Keratinocyte (primary cell): Measurements from ENCODE around the gene ADAM19. TPM values are rescaled to one million over a fixed set of nuclear protein-coding genes. Genes with fewer than 3 reads are reported as not detected.

ENCODE experiments used
- DNase-seq: peaks from one replicate; pipeline ENCODE4 v3.0.0-alpha.2; 2011; ENCODE audit warnings: low read depth, missing footprints, low spot score
- FAIRE-seq: peaks from 2 replicates; lab custom pipeline; 2011; peaks lifted over from hg19 to GRCh38; lab: Jason Lieb, UNC
- H2AFZ ChIP-seq: 2 replicates; pipeline ENCODE4 v1.6.0; 2012; ENCODE audit warnings: low read length, control low read depth, inconsistent platforms; ENCODE audit not compliant: control insufficient read depth
- H3K27ac ChIP-seq: 2 replicates; pipeline ENCODE4 v1.5.1; 2011; ENCODE audit warnings: low read length; ENCODE audit not compliant: control insufficient read depth, insufficient read depth
- H3K27me3 ChIP-seq: 3 replicates; pipeline ENCODE4 v1.6.0; 2011; ENCODE audit warnings: low read length; ENCODE audit not compliant: control insufficient read depth, insufficient read depth; ENCODE audit errors: extremely low read depth
- H3K36me3 ChIP-seq, 2 experiments: 2 replicates in 1 of 2; 3 replicates in 1 of 2; pipeline ENCODE4 v1.5.1; 2011; ENCODE audit warnings: low read length in 2 of 2, mild to moderate bottlenecking in 1 of 2; ENCODE audit not compliant: control insufficient read depth in 2 of 2, insufficient read depth in 2 of 2; ENCODE audit errors: extremely low read depth in 1 of 2
- H3K4me1 ChIP-seq: 3 replicates; pipeline ENCODE4 v1.5.1; 2011; ENCODE audit warnings: low read length; ENCODE audit not compliant: control insufficient read depth, insufficient read depth; ENCODE audit errors: extremely low read depth
- H3K4me2 ChIP-seq: 3 replicates; pipeline ENCODE4 v1.6.0; 2011; ENCODE audit warnings: low read depth, low read length; ENCODE audit not compliant: control insufficient read depth, insufficient read depth; ENCODE audit errors: extremely low read depth
- H3K4me3 ChIP-seq, 3 experiments: fragments of 200-600 bp in 1 of 3; sonication (generic) in 1 of 3; 2 replicates in 2 of 3; 3 replicates in 1 of 3; pipeline ENCODE4 v1.5.1; 2011 to 2016; ENCODE audit warnings: low read length in 3 of 3, mild to moderate bottlenecking in 3 of 3, control low read depth in 2 of 3, inconsistent platforms in 1 of 3, low read depth in 1 of 3, mixed read lengths in 1 of 3, mixed run types in 1 of 3, moderate library complexity in 1 of 3; ENCODE audit not compliant: control insufficient read depth in 2 of 3, insufficient read depth in 2 of 3; ENCODE audit errors: extremely low read depth in 1 of 3
- H3K79me2 ChIP-seq: 2 replicates; pipeline ENCODE4 v1.6.0; 2012; ENCODE audit warnings: low read length; ENCODE audit not compliant: control insufficient read depth, insufficient read depth
- H3K9ac ChIP-seq: 3 replicates; pipeline ENCODE4 v1.6.0; 2011; ENCODE audit warnings: low read length; ENCODE audit not compliant: control insufficient read depth, insufficient read depth; ENCODE audit errors: extremely low read depth
- H3K9me1 ChIP-seq: 3 replicates; pipeline ENCODE4 v1.6.0; 2011; ENCODE audit warnings: low read length; ENCODE audit not compliant: control insufficient read depth, insufficient read depth; ENCODE audit errors: extremely low read depth
- H3K9me3 ChIP-seq: 2 replicates; pipeline ENCODE4 v1.5.1; 2012; ENCODE audit warnings: low read depth, low read length; ENCODE audit not compliant: control insufficient read depth
- H4K20me1 ChIP-seq: 3 replicates; pipeline ENCODE4 v1.6.0; 2011; ENCODE audit warnings: low read length; ENCODE audit not compliant: control insufficient read depth, insufficient read depth; ENCODE audit errors: extremely low read depth
- CTCF ChIP-seq, 3 experiments: IDR thresholded peaks in 1 of 3; conservative IDR thresholded peaks in 1 of 3; optimal IDR thresholded peaks in 1 of 3; 2 replicates in 2 of 3; 3 replicates in 1 of 3; pipeline versions ENCODE3 to v1.5.1; 2011; ENCODE audit warnings: low read length in 3 of 3, mild to moderate bottlenecking in 3 of 3, moderate library complexity in 2 of 3, control low read depth in 1 of 3, inconsistent platforms in 1 of 3; ENCODE audit not compliant: insufficient read depth in 2 of 3; ENCODE audit errors: extremely low read depth in 1 of 3
- EZH2 ChIP-seq: IDR thresholded peaks from one replicate; pipeline ENCODE4 v1.6.1; 2012; ENCODE audit warnings: inconsistent platforms, mild to moderate bottlenecking, low read length, moderate library complexity
- dilution Hi-C: fragments of 300-500 bp; cut with MboI; formaldehyde crosslinking; loops from one replicate; pipeline ENCODE4 v1.7.0; 2020; ENCODE audit warnings: low sequenced_read_pairs; ENCODE audit not compliant: extremely low pct_ligation_motif_present
- polyA plus RNA-seq, 5 experiments: library from polyadenylated mRNA; depleted of rRNA in 3 of 5; stranded (reverse) in 3 of 5; stranded (forward) in 1 of 5; unstranded in 1 of 5; fragments of >200 nt; gene quantifications; 1 replicate in 1 of 5; 2 replicates in 3 of 5; 3 replicates in 1 of 5; pipeline versions ENCODE4 v1.2.1 to v1.2.3, GENCODE V29; 2011 to 2012; ENCODE audit warnings: missing spikeins in 2 of 5, low read depth in 1 of 5, low replicate concordance in 1 of 5

The ADAM19 gene
- polyA plus RNA-seq, 1 donor (not counting 4 experiments of a cell fraction or from before 2014, with no cell fraction given) = 22.7 TPM

GRCh38 chr5:157540707-157541446, 34.7 kb downstream of the ADAM19 start:
- Histone ChIP-seq H2AFZ (no peak overlapping the region), H4K20me1 (no peaks in the 10 kb centered on the region), H3K4me3 (no peak overlapping the region), H3K79me2 (peaks cover 61% of the 10 kb centered on the region), H3K27ac (no peak overlapping the region), H3K27me3 (no peaks in the 10 kb centered on the region), H3K9ac (no peak overlapping the region), H3K9me1 (no peaks in the 10 kb centered on the region), H3K4me2 (no peak overlapping the region), H3K36me3 (peaks cover 0 to 3% of the 10 kb centered on the region in 2 experiments), H3K4me1 (no peaks in the 10 kb centered on the region), H3K9me3 (no peaks in the 10 kb centered on the region)
- dilution Hi-C loops = no loop called here
- TF ChIP-seq CTCF (optimal IDR thresholded peaks at IDR 0.05 in 1 of 3, IDR thresholded peaks at IDR 0.05 in 1 of 3, conservative IDR thresholded peaks at IDR 0.05 in 1 of 3; ENCODE audit: extremely low read depth in 1 of 3, insufficient read depth in 2 of 3, low read length in 3 of 3) = no peak
- no peak for TF ChIP-seq EZH2
- no peak for DNase-seq
- no peak for FAIRE-seq

GRCh38 chr5:157540124-157540523, 35.5 kb downstream of the ADAM19 start:
- Histone ChIP-seq H2AFZ (no peak overlapping the region), H3K4me3 (no peak overlapping the region), H3K4me1 (no peaks in the 10 kb centered on the region), H3K79me2 (peaks cover 53% of the 10 kb centered on the region), H4K20me1 (no peaks in the 10 kb centered on the region), H3K9ac (no peak overlapping the region), H3K27ac (no peak overlapping the region), H3K36me3 (peaks cover 0 to 7% of the 10 kb centered on the region in 2 experiments), H3K27me3 (no peaks in the 10 kb centered on the region), H3K9me3 (no peaks in the 10 kb centered on the region), H3K9me1 (no peaks in the 10 kb centered on the region), H3K4me2 (no peak overlapping the region)
- TF ChIP-seq EZH2 (no peak), CTCF (optimal IDR thresholded peaks at IDR 0.05 in 1 of 3, IDR thresholded peaks at IDR 0.05 in 1 of 3, conservative IDR thresholded peaks at IDR 0.05 in 1 of 3; ENCODE audit: extremely low read depth in 1 of 3, insufficient read depth in 2 of 3, low read length in 3 of 3) (no peak)
- FAIRE-seq (no peak), DNase-seq (no peak)
- dilution Hi-C loops = no loop called here
